HL-60 (cell line): Measurements from ENCODE around the gene ZNF423.

Experiments
- CTCF ChIP-seq: IDR thresholded peaks from one replicate; pipeline ENCODE4 v1.5.1; 2011; ENCODE audit warnings: low read length, control low read depth, inconsistent platforms; ENCODE audit not compliant: insufficient read depth
- GABPA ChIP-seq: IDR thresholded peaks from 2 replicates; pipeline ENCODE4 v1.6.1; 2012; ENCODE audit warnings: low read depth
- POLR2AphosphoS5 ChIP-seq: IDR thresholded peaks from 2 replicates; pipeline ENCODE4 v1.6.1; 2012; ENCODE audit warnings: low read depth
- REST ChIP-seq: IDR thresholded peaks from 2 replicates; pipeline ENCODE4 v1.6.1; 2012; ENCODE audit warnings: low read depth; ENCODE audit not compliant: insufficient replicate concordance
- SPI1 ChIP-seq: IDR thresholded peaks from 2 replicates; pipeline ENCODE4 v1.6.1; 2012; ENCODE audit warnings: low read depth, mild to moderate bottlenecking, borderline replicate concordance

- TF ChIP-seq CTCF (no peak), POLR2AphosphoS5 (no peak), REST (no peak), GABPA (no peak), SPI1 (no peak)
These were observed 367.0 kb downstream of the ZNF423 start for GRCh38 chr16:49488740-49489525.
